ENCODE data around the gene NXF3. TPM values are rescaled to one million over a fixed set of nuclear protein-coding genes. Genes with fewer than 3 reads are reported as not detected.
"Not testable (repeated sequence)": the region's sequence is repeated elsewhere in the genome, so short reads cannot be mapped to it uniquely, and the experiment has no call there.

NXF3 gene, protein sequence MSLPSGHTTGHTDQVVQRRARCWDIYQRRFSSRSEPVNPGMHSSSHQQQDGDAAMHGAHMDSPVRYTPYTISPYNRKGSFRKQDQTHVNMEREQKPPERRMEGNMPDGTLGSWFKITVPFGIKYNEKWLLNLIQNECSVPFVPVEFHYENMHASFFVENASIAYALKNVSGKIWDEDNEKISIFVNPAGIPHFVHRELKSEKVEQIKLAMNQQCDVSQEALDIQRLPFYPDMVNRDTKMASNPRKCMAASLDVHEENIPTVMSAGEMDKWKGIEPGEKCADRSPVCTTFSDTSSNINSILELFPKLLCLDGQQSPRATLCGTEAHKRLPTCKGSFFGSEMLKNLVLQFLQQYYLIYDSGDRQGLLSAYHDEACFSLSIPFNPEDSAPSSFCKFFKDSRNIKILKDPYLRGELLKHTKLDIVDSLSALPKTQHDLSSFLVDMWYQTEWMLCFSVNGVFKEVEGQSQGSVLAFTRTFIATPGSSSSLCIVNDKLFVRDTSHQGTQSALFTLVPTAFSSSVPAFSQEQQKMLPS
- total RNA-seq (2021) = not detected in 2 replicates
- long read RNA-seq = 0 reads

DNA sequence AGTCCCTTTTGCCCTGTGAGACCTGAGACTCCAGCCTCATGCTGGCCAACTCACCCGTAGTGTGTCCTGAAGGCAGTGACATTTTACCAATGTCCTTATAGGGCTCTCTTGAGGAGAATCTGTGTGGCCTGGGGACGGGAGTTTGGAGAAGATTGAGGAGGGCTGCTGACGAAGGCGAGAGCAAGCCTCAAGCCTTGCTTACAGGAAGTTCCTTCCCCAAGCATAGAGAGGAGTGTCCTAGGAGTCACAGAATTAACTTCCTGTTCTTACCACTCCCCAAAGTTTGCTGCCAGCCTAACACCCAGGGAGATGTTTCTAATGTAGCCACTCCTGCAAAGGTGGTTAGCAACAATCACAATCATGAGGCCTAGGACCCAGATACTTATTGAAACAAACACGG is at the start of gene NXF3:
Gene NXF3, minus strand, starts transcription at position 202 of the 400 bp plus-strand sequence. Its CDS starts 120 bp downstream, at position 82.
- TF ChIP-seq, protein P1, sequence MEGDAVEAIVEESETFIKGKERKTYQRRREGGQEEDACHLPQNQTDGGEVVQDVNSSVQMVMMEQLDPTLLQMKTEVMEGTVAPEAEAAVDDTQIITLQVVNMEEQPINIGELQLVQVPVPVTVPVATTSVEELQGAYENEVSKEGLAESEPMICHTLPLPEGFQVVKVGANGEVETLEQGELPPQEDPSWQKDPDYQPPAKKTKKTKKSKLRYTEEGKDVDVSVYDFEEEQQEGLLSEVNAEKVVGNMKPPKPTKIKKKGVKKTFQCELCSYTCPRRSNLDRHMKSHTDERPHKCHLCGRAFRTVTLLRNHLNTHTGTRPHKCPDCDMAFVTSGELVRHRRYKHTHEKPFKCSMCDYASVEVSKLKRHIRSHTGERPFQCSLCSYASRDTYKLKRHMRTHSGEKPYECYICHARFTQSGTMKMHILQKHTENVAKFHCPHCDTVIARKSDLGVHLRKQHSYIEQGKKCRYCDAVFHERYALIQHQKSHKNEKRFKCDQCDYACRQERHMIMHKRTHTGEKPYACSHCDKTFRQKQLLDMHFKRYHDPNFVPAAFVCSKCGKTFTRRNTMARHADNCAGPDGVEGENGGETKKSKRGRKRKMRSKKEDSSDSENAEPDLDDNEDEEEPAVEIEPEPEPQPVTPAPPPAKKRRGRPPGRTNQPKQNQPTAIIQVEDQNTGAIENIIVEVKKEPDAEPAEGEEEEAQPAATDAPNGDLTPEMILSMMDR (conservative IDR thresholded peaks at IDR 0.05) = no peak
- Histone ChIP-seq H3K79me1 (ENCODE audit: insufficient read depth, low read depth, low read length, poor library complexity, severe bottlenecking) (no peaks in the 10 kb centered on the region), H3K23me2 (ENCODE audit: insufficient read length, low read depth, low read length, poor library complexity, severe bottlenecking) (no peaks in the 10 kb centered on the region), H2BK120ac (ENCODE audit: low read depth, low read length, poor library complexity, severe bottlenecking) (no peak within 1 kb of the TSS), H4K5ac (ENCODE audit: insufficient read length, low read depth, low read length) (no peak within 1 kb of the TSS), H3K4ac (ENCODE audit: low read depth, low read length) (no peak within 1 kb of the TSS), H3T11ph (ENCODE audit: low read length) (no peak within 1 kb of the TSS), H3K23ac (ENCODE audit: insufficient read length, low read depth, low read length) (no peak within 1 kb of the TSS), H3K9ac (ENCODE audit: extremely low read depth, insufficient read length, low read length) (no peak within 1 kb of the TSS), H2AK5ac (ENCODE audit: insufficient read length, low read length) (no peak within 1 kb of the TSS), H2AFZ (ENCODE audit: low read length) (no peak within 1 kb of the TSS), H3K27ac (ENCODE audit: insufficient read length, low read depth, low read length) (no peak within 1 kb of the TSS), H3K56ac (ENCODE audit: insufficient read length, low read depth, low read length) (no peak within 1 kb of the TSS), H4K91ac (ENCODE audit: insufficient read length, low read depth, low read length) (no peak within 1 kb of the TSS), H4K20me1 (ENCODE audit: control insufficient read depth, insufficient read depth, insufficient read length) (no peaks in the 10 kb centered on the region), H3K79me2 (ENCODE audit: insufficient read depth, low read length) (no peaks in the 10 kb centered on the region), H3K9me3 (ENCODE audit: control insufficient read depth, low read depth, low read length) (peaks cover 10% of the 10 kb centered on the region), H2BK15ac (ENCODE audit: low read depth, low read length) (no peak within 1 kb of the TSS), H3K14ac (ENCODE audit: insufficient read depth, low read length) (no peak within 1 kb of the TSS), H4K8ac (replicated peaks; ENCODE audit: insufficient read length, low read depth, low read length) (no peak within 1 kb of the TSS), H3K27me3 (ENCODE audit: insufficient read depth, low read length) (no peaks in the 10 kb centered on the region), H3K4me2 (ENCODE audit: insufficient read depth, insufficient read length, low read length) (no peak within 1 kb of the TSS), H2BK12ac (ENCODE audit: insufficient read length, low read depth, low read length) (no peak within 1 kb of the TSS), H2BK5ac (ENCODE audit: insufficient read length, low read length) (no peak within 1 kb of the TSS), H3K4me1 (ENCODE audit: insufficient read depth, low read length) (no peaks in the 10 kb centered on the region), H3K18ac (ENCODE audit: insufficient read length, low read depth, low read length) (no peak within 1 kb of the TSS), H2BK20ac (ENCODE audit: low read depth, low read length, poor library complexity, severe bottlenecking) (no peak within 1 kb of the TSS)
- no peak for DNase-seq
- peaks cover 46 to 54% of the 10 kb centered on the region in 2 experiments for H3K9me3 Mint-ChIP-seq
- H3K4me1 Mint-ChIP-seq = peaks cover 0 to 4% of the 10 kb centered on the region in 2 experiments; a peak in 3 of 4 replicates
- H3K27ac Mint-ChIP-seq = no peak within 1 kb of the TSS
- WGBS (ENCODE audit: extremely low coverage, insufficient read length, low lambda C conversion rate) = no CpG with 5 or more reads among the region's 5 CpGs
- H3K36me3 Mint-ChIP-seq (ENCODE audit: insufficient read depth in 1 of 3, low read depth in 3 of 3) = no peaks in the 10 kb centered on the region; a peak in 3 of 7 replicates
- H3K27me3 Mint-ChIP-seq (ENCODE audit: low read depth) = no peaks in the 10 kb centered on the region
- H3K4me3 Mint-ChIP-seq = no peak within 1 kb of the TSS

DNA sequence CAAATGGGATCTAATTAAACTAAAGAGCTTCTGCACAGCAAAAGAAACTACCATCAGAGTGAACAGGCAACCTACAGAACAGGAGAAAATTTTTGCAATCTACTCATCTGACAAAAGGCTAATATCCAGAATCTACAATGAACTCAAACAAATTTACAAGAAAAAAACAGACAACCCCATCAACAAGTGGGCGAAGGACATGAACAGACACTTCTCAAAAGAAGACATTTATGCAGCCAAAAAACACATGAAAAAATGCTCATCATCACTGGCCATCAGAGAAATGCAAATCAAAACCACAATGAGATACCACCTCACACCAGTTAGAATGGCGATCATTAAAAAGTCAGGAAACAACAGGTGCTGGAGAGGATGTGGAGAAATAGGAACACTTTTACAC is 43.6 kb upstream of the NXF3 start:
- not testable (repeated sequence) for H2BK20ac ChIP-seq (ENCODE audit: low read depth, low read length, poor library complexity, severe bottlenecking); H2AK5ac ChIP-seq (ENCODE audit: insufficient read length, low read length); H3K14ac ChIP-seq (ENCODE audit: insufficient read depth, low read length); H3K79me2 ChIP-seq (ENCODE audit: insufficient read depth, low read length); H3K27ac Mint-ChIP-seq; H3K4ac ChIP-seq (ENCODE audit: low read depth, low read length); H3K27ac ChIP-seq (ENCODE audit: insufficient read length, low read depth, low read length); H3K27me3 ChIP-seq (ENCODE audit: insufficient read depth, low read length); H3K23me2 ChIP-seq (ENCODE audit: insufficient read length, low read depth, low read length, poor library complexity, severe bottlenecking); H3K36me3 Mint-ChIP-seq (ENCODE audit: insufficient read depth in 1 of 3, low read depth in 3 of 3); H3K4me2 ChIP-seq (ENCODE audit: insufficient read depth, insufficient read length, low read length); DNase-seq; H2BK15ac ChIP-seq (ENCODE audit: low read depth, low read length); H4K8ac ChIP-seq (replicated peaks; ENCODE audit: insufficient read length, low read depth, low read length); H3K4me3 Mint-ChIP-seq; H3K23ac ChIP-seq (ENCODE audit: insufficient read length, low read depth, low read length); H2BK12ac ChIP-seq (ENCODE audit: insufficient read length, low read depth, low read length); H3K18ac ChIP-seq (ENCODE audit: insufficient read length, low read depth, low read length); H4K5ac ChIP-seq (ENCODE audit: insufficient read length, low read depth, low read length); H3K27me3 Mint-ChIP-seq (ENCODE audit: low read depth); H2BK120ac ChIP-seq (ENCODE audit: low read depth, low read length, poor library complexity, severe bottlenecking); H3K79me1 ChIP-seq (ENCODE audit: insufficient read depth, low read depth, low read length, poor library complexity, severe bottlenecking); H3K4me1 Mint-ChIP-seq; H3K4me1 ChIP-seq (ENCODE audit: insufficient read depth, low read length); H3K9me3 ChIP-seq (ENCODE audit: control insufficient read depth, low read depth, low read length); H2BK5ac ChIP-seq (ENCODE audit: insufficient read length, low read length); H3K56ac ChIP-seq (ENCODE audit: insufficient read length, low read depth, low read length); H4K20me1 ChIP-seq (ENCODE audit: control insufficient read depth, insufficient read depth, insufficient read length); H4K91ac ChIP-seq (ENCODE audit: insufficient read length, low read depth, low read length); H3T11ph ChIP-seq (ENCODE audit: low read length); H3K9ac ChIP-seq (ENCODE audit: extremely low read depth, insufficient read length, low read length); H2AFZ ChIP-seq (ENCODE audit: low read length)
- H3K9me3 Mint-ChIP-seq = peaks cover 44 to 60% of the 10 kb centered on the region in 2 experiments
- no CpG with 5 or more reads among the region's 2 CpGs for WGBS (ENCODE audit: extremely low coverage, insufficient read length, low lambda C conversion rate)
